Right hindlimb (tissue), 1 donor: Measurements from ENCODE around the gene KRTAP4-3.
"Not testable (repeated sequence)": the region's sequence is repeated elsewhere in the genome, so short reads cannot be mapped to it uniquely, and the experiment has no call there.

ENCODE experiments used
- DNase-seq: peaks from one replicate; pipeline ENCODE4 v3.0.0-alpha.2; 2018

KRTAP4-3 gene

DNA sequence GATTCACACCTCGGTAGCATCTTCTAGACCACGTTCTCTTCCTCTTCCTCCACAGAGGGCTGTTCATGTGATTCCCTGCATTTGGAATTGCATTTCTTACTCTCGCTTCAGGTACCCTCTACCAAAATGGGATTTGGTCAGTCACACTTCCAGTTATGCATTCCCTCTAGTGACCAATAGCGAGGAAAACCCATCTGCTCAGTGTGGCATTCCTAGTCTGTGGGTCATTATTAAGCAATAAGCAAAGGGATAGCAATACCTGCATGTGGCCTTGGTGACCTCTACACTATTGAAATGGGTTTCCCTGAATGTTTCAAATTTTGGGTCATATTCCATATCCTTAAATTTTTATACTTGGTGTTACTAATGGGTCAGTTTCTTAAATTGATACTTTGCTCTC, 18.0 kb downstream of the KRTAP4-3 start:
- DNase-seq, result no peak

GRCh38 chr17:41149652-41149985, 18.4 kb downstream of the KRTAP4-3 start, which contains the start of gene KRTAP4-5:
Gene KRTAP4-5 (minus strand): TSS chr17:41149825. CDS start chr17:41149767, 58 bp downstream.
- DNase-seq, result no peak

- not testable (repeated sequence) for DNase-seq
These were observed 18.9 kb downstream of the KRTAP4-3 start for GRCh38 chr17:41148971-41149651.

DNA sequence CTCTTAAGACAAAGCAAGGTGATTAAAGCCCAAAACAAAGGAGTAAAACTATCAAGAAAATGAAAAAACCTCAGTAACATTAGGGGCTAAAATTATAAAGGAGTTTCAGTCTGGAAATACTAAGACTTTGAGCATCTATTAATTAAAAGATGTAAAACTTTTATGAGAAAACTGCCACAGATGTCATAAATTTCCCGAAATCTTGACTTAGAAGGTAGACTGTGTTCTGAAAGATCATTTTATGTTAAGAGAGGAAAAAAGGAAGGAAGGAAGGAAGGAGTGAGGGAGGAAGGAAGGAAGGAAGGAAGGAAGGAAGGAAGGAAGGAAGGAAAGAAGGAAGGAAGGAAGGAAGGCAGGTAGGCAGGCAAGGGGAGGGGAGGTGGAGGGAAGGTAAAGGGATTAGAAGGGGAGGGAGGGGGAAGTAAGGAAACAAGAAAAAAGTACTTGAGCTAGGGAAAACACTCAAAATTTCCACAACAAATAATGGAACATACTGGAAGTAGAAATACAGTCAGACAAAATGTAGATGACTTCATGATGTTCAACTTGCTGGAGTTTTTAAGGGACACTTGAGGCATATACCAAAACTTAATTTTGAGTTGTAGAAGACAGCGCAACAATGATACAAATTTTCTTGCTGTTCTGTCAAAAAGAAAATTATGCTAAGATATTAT, 20.4 kb downstream of the KRTAP4-3 start:
- DNase-seq, result no peak

DNA sequence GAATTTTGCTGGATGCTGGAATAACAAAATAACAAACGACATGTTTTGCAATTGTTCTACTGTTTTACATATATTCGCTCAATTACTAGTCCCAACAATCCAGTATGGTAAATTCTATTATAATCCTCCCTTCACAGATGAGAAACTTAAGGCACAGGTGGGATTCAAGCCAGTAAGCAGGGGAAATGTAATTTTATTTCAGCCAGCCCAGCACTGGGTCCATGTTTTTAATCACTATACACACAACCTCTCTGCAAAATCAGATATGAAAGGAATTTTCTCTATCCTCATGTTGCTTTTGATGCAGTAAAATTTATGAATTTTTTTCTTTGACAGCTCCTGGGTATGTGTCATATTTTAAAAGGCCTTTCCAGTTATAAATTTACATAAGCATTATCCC, 22.8 kb downstream of the KRTAP4-3 start:
- DNase-seq, result no peak

DNA sequence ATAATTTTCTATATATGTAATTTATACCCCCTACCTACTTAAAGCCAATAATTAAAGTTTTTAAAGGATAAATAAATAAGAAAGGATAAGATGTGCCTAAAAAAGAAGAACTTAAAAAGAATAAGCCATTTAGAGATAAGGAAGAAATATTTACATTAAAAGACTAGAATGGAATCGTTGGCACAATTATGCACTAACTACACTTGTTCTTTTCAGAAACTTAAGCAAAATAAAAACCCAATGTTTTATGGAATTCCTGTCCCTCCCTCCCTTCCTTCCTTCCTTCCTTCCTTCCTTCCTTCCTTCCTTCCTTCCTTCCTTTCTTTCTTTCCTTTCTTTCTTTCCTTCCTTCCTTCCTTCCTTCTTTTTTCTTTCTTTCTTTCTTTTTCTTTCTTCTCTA, 23.2 kb downstream of the KRTAP4-3 start:
- no peak for DNase-seq

GRCh38 chr17:41141361-41141760, 26.7 kb downstream of the KRTAP4-3 start:
- DNase-seq, result no peak

GRCh38 chr17:41140360-41141131, 27.5 kb downstream of the KRTAP4-3 start, which contains the start of gene KRTAP4-6:
Gene KRTAP4-6 (minus strand): TSS chr17:41140544. CDS start chr17:41140487, 57 bp downstream.
- DNase-seq, result no peak

- DNase-seq, result not testable (repeated sequence)
These were observed 28.2 kb downstream of the KRTAP4-3 start for GRCh38 chr17:41139865-41140264.

DNA sequence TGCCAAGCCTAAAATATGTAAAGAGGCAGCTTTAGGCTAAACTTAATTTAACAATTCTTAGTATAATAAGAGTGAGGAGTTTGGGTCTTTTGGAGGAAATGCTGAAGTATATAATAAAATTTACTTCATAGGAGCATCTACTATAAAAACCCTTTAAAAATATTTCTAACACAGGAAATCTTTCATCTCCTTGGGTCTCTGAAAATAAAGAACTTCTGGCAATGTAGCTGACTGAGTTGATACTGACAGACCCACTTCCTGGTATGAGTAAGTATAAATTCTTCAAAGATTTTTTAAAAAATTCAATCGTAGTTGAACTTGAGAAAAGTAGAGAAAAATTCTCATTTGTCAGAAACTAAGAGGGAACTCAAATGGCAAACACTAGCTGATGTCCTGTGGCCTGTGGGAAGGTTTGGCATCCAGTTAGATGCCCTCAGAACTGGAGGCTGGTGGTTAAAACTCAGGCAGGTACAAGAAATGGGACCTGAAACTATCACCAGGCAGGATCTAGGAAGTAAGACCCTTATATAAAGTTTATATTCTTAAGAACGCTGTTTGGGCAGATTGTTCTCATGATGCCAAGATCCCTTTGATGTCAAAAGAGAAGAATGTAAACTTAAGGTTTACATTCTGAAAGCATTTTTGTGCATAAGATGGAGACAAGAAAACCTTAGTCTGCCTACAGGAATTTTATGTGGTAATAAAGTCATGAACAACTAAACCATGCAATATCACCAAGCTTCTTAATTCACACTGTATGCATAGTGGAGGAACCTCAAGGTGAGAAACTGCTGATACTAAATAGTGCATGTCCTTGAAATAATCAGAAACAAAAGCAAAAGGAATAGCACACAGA, 33.9 kb downstream of the KRTAP4-3 start:
- no peak for DNase-seq

GRCh38 chr17:41131979-41132378, 36.0 kb downstream of the KRTAP4-3 start:
- DNase-seq, result no peak

DNA sequence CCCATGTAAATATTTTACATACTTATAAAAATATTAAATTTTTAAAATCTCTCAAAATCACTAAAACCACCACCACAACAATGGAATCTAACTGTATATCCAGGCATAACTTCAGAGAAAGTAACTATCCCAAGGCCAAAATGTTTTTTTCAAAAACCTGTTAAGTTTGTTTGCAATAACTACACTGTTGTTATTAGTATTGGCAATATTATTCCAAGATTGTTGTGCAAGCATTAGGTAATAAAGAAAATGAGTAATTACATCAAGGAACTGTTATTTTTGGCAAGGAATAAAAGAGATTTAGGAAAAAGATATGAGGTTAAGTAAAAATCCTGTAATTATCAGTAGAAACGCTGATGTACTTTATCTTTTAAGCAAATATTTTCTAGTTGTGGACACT, 40.6 kb downstream of the KRTAP4-3 start:
- no peak for DNase-seq

- no peak for DNase-seq
These were observed 41.6 kb downstream of the KRTAP4-3 start for GRCh38 chr17:41126412-41126811.

GRCh38 chr17:41125064-41125463, 43.0 kb downstream of the KRTAP4-3 start:
- DNase-seq, result no peak

DNA sequence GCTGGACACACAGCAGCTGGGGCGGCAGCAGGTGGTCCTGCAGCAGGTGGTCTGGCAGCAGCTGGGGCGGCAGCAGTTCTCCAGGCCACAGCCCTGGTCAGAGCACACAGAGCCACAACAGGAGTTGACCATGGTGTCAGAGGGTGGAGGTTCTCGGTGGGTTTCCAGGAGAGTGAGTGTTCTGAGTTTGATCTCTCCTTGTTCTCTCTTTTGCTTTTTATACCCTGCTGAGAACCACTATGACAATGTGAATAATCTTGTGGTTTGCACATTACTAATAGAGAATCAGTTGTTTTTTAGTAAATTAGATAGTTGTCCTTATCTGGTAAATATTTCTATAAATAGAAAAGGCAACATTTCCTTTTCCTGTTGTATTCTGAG, 44.0 kb downstream of the KRTAP4-3 start, which contains the start of gene KRTAP4-12:
KRTAP4-12 (minus strand) TSS at position 192 of the 381 bp plus-strand sequence; CDS start at position 132, 60 bp downstream.
- not testable (repeated sequence) for DNase-seq

- not testable (repeated sequence) for DNase-seq
These were observed 44.6 kb downstream of the KRTAP4-3 start for GRCh38 chr17:41123292-41123990.

DNA sequence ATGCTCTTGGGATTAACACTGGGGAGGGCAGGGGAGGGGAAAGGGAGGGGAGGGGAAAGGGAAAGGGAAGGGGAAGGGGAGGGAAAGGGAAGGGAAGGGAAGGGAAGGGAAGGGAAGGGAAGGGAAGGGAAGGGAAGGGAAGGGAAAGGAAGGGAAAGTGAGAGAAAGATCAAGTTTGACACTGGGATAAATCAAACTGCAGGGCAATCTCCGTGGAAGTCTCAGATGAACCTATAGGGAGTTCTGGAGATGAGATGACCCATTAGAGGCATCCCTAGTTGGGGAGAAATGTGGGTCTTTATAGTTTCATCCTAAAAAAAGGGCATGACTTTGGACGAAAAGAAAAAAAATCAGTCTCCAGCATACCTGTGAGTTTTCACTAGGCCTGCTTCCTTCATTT, 46.3 kb downstream of the KRTAP4-3 start:
- no peak for DNase-seq

- not testable (repeated sequence) for DNase-seq
These were observed 48.0 kb downstream of the KRTAP4-3 start for GRCh38 chr17:41119696-41120690.

GRCh38 chr17:41118721-41119120, 49.3 kb downstream of the KRTAP4-3 start:
- DNase-seq, result no peak

DNA sequence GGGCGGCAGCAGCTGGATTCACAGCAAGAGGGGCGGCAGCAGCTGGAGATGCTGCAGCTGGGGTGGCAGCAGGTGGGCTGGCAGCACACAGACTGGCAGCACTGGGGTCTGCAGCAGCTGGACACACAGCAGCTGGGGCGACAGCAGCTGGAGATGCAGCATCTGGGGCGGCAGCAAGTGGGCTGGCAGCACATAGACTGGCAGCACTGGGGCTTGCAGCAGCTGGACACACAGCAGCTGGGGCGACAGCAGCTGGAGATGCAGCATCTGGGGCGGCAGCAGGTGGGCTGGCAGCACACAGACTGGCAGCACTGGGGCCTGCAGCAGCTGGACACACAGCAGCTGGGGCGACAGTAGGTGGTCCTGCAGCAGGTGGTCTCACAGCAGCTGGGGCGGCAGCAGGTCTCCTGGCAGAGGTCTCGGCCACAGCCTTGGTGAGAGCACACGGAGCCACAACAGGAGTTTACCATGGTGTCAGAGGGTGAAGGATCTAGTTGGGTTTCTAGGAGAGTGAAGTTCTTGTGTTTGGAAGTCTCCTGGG, 50.1 kb downstream of the KRTAP4-3 start, which contains the start of gene KRTAP4-11:
KRTAP4-11 (minus strand) TSS at position 528 of the 541 bp plus-strand sequence; CDS start at position 470, 58 bp downstream.
- not testable (repeated sequence) for DNase-seq
